HepG2 (cell line): ENCODE results near the gene FGGY. TPM values are rescaled to one million over a fixed set of nuclear protein-coding genes. Genes with fewer than 3 reads are reported as not detected.

Source experiments
- ATAC-seq: fragments of 200-7000 bp; cut with Tn5 transposase; 3 replicates; pipeline ENCODE4 v1.9.1; 2020; ENCODE audit warnings: mild to moderate bottlenecking, moderate library complexity
- BruUV-seq: library from RNA; stranded (reverse); fragments of 400-500 nt; replicated peaks from 2 replicates; lab custom pipeline; 2021; lab: Mats Ljungman, UMichigan
- CTCF ChIA-PET: fragments of 300-600 bp; formaldehyde crosslinking; extraction: SDS; loops from one replicate; lab custom pipeline; 2021; ENCODE audit warnings: low total read pairs, inconsistent platforms, low intra/inter-chr PET ratio; lab: Yijun Ruan, JAX
- POLR2A ChIA-PET: fragments of 350-600 bp; sonication (Branson Sonifier 250); formaldehyde crosslinking; loops from one replicate; lab custom pipeline; 2020; ENCODE audit warnings: antibody characterized with exemption, inconsistent platforms; lab: Yijun Ruan, JAX
- DNase-seq: peaks from one replicate; pipeline ENCODE4 v3.0.0-alpha.2; 2015; ENCODE audit warnings: low spot score
- FAIRE-seq: peaks from 3 replicates; lab custom pipeline; 2011; peaks lifted over from hg19 to GRCh38; lab: Jason Lieb, UNC
- H2AFZ ChIP-seq: one replicate; pipeline ENCODE4 v1.6.1; 2011; ENCODE audit warnings: low read length, inconsistent platforms
- H3K27ac ChIP-seq: fragments of 300-600 bp; 3 replicates; pipeline ENCODE4 v1.8.0; 2011; ENCODE audit warnings: mixed run types, mild to moderate bottlenecking, mixed read lengths, low read length, inconsistent platforms; ENCODE audit not compliant: insufficient read depth; ENCODE audit errors: extremely low read length
- H3K27me3 ChIP-seq, 2 experiments: fragments of 200-600 bp in 1 of 2; 2 replicates in 1 of 2; 3 replicates in 1 of 2; pipeline versions ENCODE4 v1.6.0 to v1.8.0; 2011; ENCODE audit warnings: low read length in 2 of 2, mild to moderate bottlenecking in 2 of 2, moderate library complexity in 2 of 2, inconsistent platforms in 1 of 2; ENCODE audit not compliant: insufficient read depth in 2 of 2, control insufficient read depth in 1 of 2
- H3K36me3 ChIP-seq, 2 experiments: fragments of 200-600 bp in 1 of 2; replicated peaks in 1 of 2; 2 replicates in 1 of 2; 3 replicates in 1 of 2; pipeline versions ENCODE4 v1.5.1 to v1.8.0; 2011; ENCODE audit warnings: low read length in 2 of 2, inconsistent platforms in 1 of 2; ENCODE audit not compliant: insufficient read depth in 2 of 2, control insufficient read depth in 1 of 2
- H3K4me1 ChIP-seq: 2 replicates; pipeline ENCODE4 v1.5.1; 2012; ENCODE audit warnings: low read length, inconsistent platforms; ENCODE audit not compliant: insufficient read depth
- H3K4me2 ChIP-seq: 2 replicates; pipeline ENCODE4 v1.6.0; 2011; ENCODE audit warnings: low read depth, low read length, inconsistent platforms
- H3K4me3 ChIP-seq, 3 experiments: fragments of 200-600 bp in 1 of 3; sonication (generic), shearing (Covaris generic) in 1 of 3; replicated peaks in 1 of 3; 2 replicates each; pipeline ENCODE4 v1.5.1; 2011 to 2016; ENCODE audit warnings: low read length in 3 of 3, inconsistent platforms in 2 of 3, low read depth in 2 of 3, mild to moderate bottlenecking in 2 of 3, control low read depth in 1 of 3, mixed read lengths in 1 of 3; ENCODE audit not compliant: insufficient read depth in 1 of 3
- H3K79me2 ChIP-seq: one replicate; pipeline ENCODE4 v1.6.1; 2011; ENCODE audit warnings: low read length, inconsistent platforms; ENCODE audit not compliant: insufficient read depth
- H3K9ac ChIP-seq: 2 replicates; pipeline ENCODE4 v1.6.0; 2011; ENCODE audit warnings: mild to moderate bottlenecking, low read depth, low read length, inconsistent platforms; ENCODE audit not compliant: insufficient read depth
- H3K9me3 ChIP-seq: 2 replicates; pipeline ENCODE4 v1.5.1; 2012; ENCODE audit warnings: mild to moderate bottlenecking, low read length
- H4K20me1 ChIP-seq: 2 replicates; pipeline ENCODE4 v1.6.0; 2011; ENCODE audit warnings: inconsistent platforms, mild to moderate bottlenecking, low read length, moderate library complexity; ENCODE audit not compliant: insufficient read depth
- CBX2 ChIP-seq, 2 experiments: fragments of 200-600 bp in 1 of 2; sonication (generic); formaldehyde crosslinking in 1 of 2; IDR thresholded peaks; 2 replicates each; pipeline versions ENCODE4 v1.7.0 to v1.8.1; 2018 to 2022; ENCODE audit warnings: low read depth in 2 of 2, low read length in 1 of 2, mild to moderate bottlenecking in 1 of 2, missing genetic modification reagents in 1 of 2
- CEBPZ ChIP-seq: IDR thresholded peaks from 2 replicates; pipeline ENCODE4 v1.6.1; 2012; ENCODE audit warnings: low read length, improper control_type of control experiment
- ESRRA ChIP-seq: sonication (generic); formaldehyde crosslinking; IDR thresholded peaks from 2 replicates; pipeline ENCODE4 v1.5.1; 2020; ENCODE audit warnings: mild to moderate bottlenecking, low read depth, missing genetic modification reagents
- GMEB2 ChIP-seq: IDR thresholded peaks from 2 replicates; pipeline ENCODE4 v1.6.1; 2016; ENCODE audit warnings: missing biosample characterization, missing genetic modification reagents, low read depth
- HES4 ChIP-seq: sonication (generic); formaldehyde crosslinking; IDR thresholded peaks from 2 replicates; pipeline ENCODE4 v1.9.0; 2021; ENCODE audit warnings: mild to moderate bottlenecking, missing genetic modification reagents, borderline replicate concordance
- MTF1 ChIP-seq: sonication (generic); formaldehyde crosslinking; IDR thresholded peaks from 2 replicates; pipeline ENCODE4 v1.5.0; 2020; ENCODE audit warnings: missing genetic modification reagents
- PAX8 ChIP-seq: sonication (generic); formaldehyde crosslinking; IDR thresholded peaks from 2 replicates; pipeline ENCODE4 v1.8.0; 2022; ENCODE audit warnings: mild to moderate bottlenecking, missing genetic modification reagents, borderline replicate concordance
- SMAD9 ChIP-seq: sonication (generic); formaldehyde crosslinking; IDR thresholded peaks from 2 replicates; pipeline ENCODE4 v1.5.1; 2020; ENCODE audit warnings: mild to moderate bottlenecking, missing genetic modification reagents
- SOX5 ChIP-seq: IDR thresholded peaks from 2 replicates; pipeline ENCODE4 v1.6.1; 2016; ENCODE audit warnings: borderline replicate concordance
- ZBTB2 ChIP-seq: sonication (generic); formaldehyde crosslinking; IDR thresholded peaks from 2 replicates; pipeline ENCODE4 v1.8.0; 2022; ENCODE audit warnings: low read depth, missing genetic modification reagents
- ZNF550 ChIP-seq: sonication (generic); formaldehyde crosslinking; IDR thresholded peaks from 2 replicates; pipeline ENCODE4 v1.4.0; 2020; ENCODE audit warnings: mild to moderate bottlenecking, missing genetic modification reagents, borderline replicate concordance
- ZNF672 ChIP-seq: sonication (generic); formaldehyde crosslinking; IDR thresholded peaks from 2 replicates; pipeline ENCODE4 v1.8.1; 2022; ENCODE audit warnings: missing genetic modification reagents
- in situ Hi-C: cut with HindIII; loops from 2 replicates; pipeline ENCODE4 v1.10.0; 2017; ENCODE audit warnings: low pct_unique_long_range_greater_than_20kb; ENCODE audit not compliant: extremely low pct_ligation_motif_present
- intact Hi-C: fragments of 100-400 bp; cut with micrococcal nuclease; formaldehyde crosslinking; loops from one replicate; pipeline ENCODE4 v1.10.0; 2022; ENCODE audit not compliant: unreplicated experiment
- polyA plus RNA-seq, 8 experiments: library from polyadenylated mRNA; depleted of rRNA in 3 of 8; stranded (reverse) in 7 of 8; unstranded in 1 of 8; fragments of >200 nt; fragmentation: Illumina TruSeq in 4 of 8; extraction: Trizol in 4 of 8; gene quantifications; 2 replicates each; pipeline versions ENCODE4 v1.2.1 to v1.2.3, GENCODE V29; 2011 to 2016; ENCODE audit warnings: low read depth in 4 of 8, missing spikeins in 1 of 8, mixed read lengths in 1 of 8; ENCODE audit not compliant: insufficient read depth in 1 of 8
- total RNA-seq, 5 experiments: library from RNA; depleted of rRNA; stranded (reverse); fragments of >200 nt; fragmentation: Illumina TruSeq; extraction: Trizol; gene quantifications; 2 replicates each; pipeline ENCODE4 v1.2.3, GENCODE V29; 2016; ENCODE audit warnings: low read depth in 1 of 5
- TF ChIP-seq, protein P1 (sequence below): sonication (generic); formaldehyde crosslinking; conservative IDR thresholded peaks from 2 replicates; pipeline ENCODE4 v1.8.0; 2022; ENCODE audit warnings: mild to moderate bottlenecking, moderate library complexity, missing genetic modification reagents
- TF ChIP-seq, protein P2 (sequence below): sonication (generic); formaldehyde crosslinking; IDR thresholded peaks from 2 replicates; pipeline ENCODE4 v1.8.0; 2022; ENCODE audit warnings: mild to moderate bottlenecking, missing genetic modification reagents; ENCODE audit not compliant: insufficient replicate concordance

Gene FGGY
- total and polyA plus RNA-seq, 2 of the 13 experiments (the other 11 are each of a cell fraction or from before 2014, with no cell fraction given): 15.7 to 27.5 TPM

- intact Hi-C loops: no loop called here
- Histone ChIP-seq H3K4me3 (no peak overlapping the region), H3K27me3 (no peaks in the 10 kb centered on the region), H3K4me1 (no peaks in the 10 kb centered on the region), H3K9me3 (no peaks in the 10 kb centered on the region), H2AFZ (no peak overlapping the region), H3K4me2 (no peak overlapping the region), H3K27ac (no peak overlapping the region), H4K20me1 (no peaks in the 10 kb centered on the region), H3K79me2 (peaks cover 2% of the 10 kb centered on the region), H3K9ac (no peak overlapping the region), H3K36me3 (no peaks in the 10 kb centered on the region)
- CTCF ChIA-PET: no interaction called here
- POLR2A ChIA-PET: no interaction called here
- in situ Hi-C loops: no loop called here
- no peak for DNase-seq
- BruUV-seq: no TSS peak
- ATAC-seq: no peak
- no peak for FAIRE-seq
- TF ChIP-seq ZNF672: no peak
- TF ChIP-seq MTF1 (CRISPR knock-in tag): no peak
- TF ChIP-seq ZNF550 (CRISPR knock-in tag): no peak
- TF ChIP-seq SOX5 (CRISPR knock-in tag): no peak
- no peak for TF ChIP-seq ESRRA (CRISPR knock-in tag)
- no peak for TF ChIP-seq SMAD9 (CRISPR knock-in tag)
- no peak for TF ChIP-seq CEBPZ
- TF ChIP-seq, protein P1, sequence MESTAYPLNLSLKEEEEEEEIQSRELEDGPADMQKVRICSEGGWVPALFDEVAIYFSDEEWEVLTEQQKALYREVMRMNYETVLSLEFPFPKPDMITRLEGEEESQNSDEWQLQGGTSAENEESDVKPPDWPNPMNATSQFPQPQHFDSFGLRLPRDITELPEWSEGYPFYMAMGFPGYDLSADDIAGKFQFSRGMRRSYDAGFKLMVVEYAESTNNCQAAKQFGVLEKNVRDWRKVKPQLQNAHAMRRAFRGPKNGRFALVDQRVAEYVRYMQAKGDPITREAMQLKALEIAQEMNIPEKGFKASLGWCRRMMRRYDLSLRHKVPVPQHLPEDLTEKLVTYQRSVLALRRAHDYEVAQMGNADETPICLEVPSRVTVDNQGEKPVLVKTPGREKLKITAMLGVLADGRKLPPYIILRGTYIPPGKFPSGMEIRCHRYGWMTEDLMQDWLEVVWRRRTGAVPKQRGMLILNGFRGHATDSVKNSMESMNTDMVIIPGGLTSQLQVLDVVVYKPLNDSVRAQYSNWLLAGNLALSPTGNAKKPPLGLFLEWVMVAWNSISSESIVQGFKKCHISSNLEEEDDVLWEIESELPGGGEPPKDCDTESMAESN: no peak
- no peak for TF ChIP-seq PAX8 (CRISPR knock-in tag)
- TF ChIP-seq CBX2 (IDR thresholded peaks at IDR 0.05; ENCODE audit: low read depth, low read length): no peak
- TF ChIP-seq CBX2 (CRISPR knock-in tag; IDR thresholded peaks at IDR 0.05; ENCODE audit: low read depth): no peak
- TF ChIP-seq, protein P2, sequence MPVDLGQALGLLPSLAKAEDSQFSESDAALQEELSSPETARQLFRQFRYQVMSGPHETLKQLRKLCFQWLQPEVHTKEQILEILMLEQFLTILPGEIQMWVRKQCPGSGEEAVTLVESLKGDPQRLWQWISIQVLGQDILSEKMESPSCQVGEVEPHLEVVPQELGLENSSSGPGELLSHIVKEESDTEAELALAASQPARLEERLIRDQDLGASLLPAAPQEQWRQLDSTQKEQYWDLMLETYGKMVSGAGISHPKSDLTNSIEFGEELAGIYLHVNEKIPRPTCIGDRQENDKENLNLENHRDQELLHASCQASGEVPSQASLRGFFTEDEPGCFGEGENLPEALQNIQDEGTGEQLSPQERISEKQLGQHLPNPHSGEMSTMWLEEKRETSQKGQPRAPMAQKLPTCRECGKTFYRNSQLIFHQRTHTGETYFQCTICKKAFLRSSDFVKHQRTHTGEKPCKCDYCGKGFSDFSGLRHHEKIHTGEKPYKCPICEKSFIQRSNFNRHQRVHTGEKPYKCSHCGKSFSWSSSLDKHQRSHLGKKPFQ (CRISPR knock-in tag): no peak
- TF ChIP-seq GMEB2: no peak
- TF ChIP-seq HES4 (CRISPR knock-in tag): no peak
- TF ChIP-seq ZBTB2 (CRISPR knock-in tag): no peak
Observed at GRCh38 chr1:59604191-59604590, 307.3 kb downstream of the FGGY start.
